Hepatic stellate cell (primary cell): Measurements from ENCODE around the gene FAM216B.

Source experiments
- DNase-seq: peaks from one replicate; pipeline ENCODE4 v3.0.0; 2011; ENCODE audit warnings: low spot score

The FAM216B gene

GRCh38 chr13:42836930-42837690 is 55.7 kb downstream of the FAM216B start:
- no peak for DNase-seq
